Lower leg skin (tissue), 4 donors: ENCODE data around the gene CALY. TPM values are rescaled to one million over a fixed set of nuclear protein-coding genes. Genes with fewer than 3 reads are reported as not detected.

Experiments used
- DNase-seq, 2 donors: peaks; one replicate each; pipeline ENCODE4 v3.0.0-alpha.2; 2019; ENCODE audit warnings: low spot score in 2 of 2
- H3K4me3 ChIP-seq: fragments of 200-600 bp; sonication (generic); 2 replicates; pipeline ENCODE4 v1.5.1; 2017; ENCODE audit warnings: mild to moderate bottlenecking, low read depth; ENCODE audit not compliant: poor library complexity, severe bottlenecking
- CTCF ChIP-seq, 3 donors: fragments of 450-650 bp; IDR thresholded peaks; one replicate each; pipeline ENCODE4 v1.5.1; 2016; ENCODE audit warnings: antibody characterized with exemption in 3 of 3, mild to moderate bottlenecking in 3 of 3, moderate library complexity in 2 of 3
- POLR2A ChIP-seq, 2 donors: fragments of 450-650 bp; IDR thresholded peaks; one replicate each; pipeline ENCODE4 v1.6.1; 2016 to 2017; ENCODE audit warnings: antibody characterized with exemption in 2 of 2, mild to moderate bottlenecking in 1 of 2, moderate library complexity in 1 of 2
- WGBS, 2 donors: methylation state at CpG; one replicate each; pipeline ENCODE4 v1.1.5; 2018; 5-methylcytosine and 5-hydroxymethylcytosine counted together
- intact Hi-C: fragments of 100-400 bp; cut with DNase I; formaldehyde crosslinking; loops from one replicate; pipeline ENCODE4 v1.15.0; 2023; ENCODE audit warnings: low total_unique reads
- total RNA-seq, 4 donors: library from RNA; depleted of rRNA; stranded (reverse); fragments of >200 nt; gene quantifications; one replicate each; pipeline ENCODE4 v1.1.0, GENCODE V29; 2016

Gene CALY
- total RNA-seq, 4 donors from 2014 or later, result not detected

GRCh38 chr10:133361227-133361626 is 24.5 kb upstream of the CALY start:
- WGBS, 2 donors, result 86 to 88% methylated on average over 5 of the region's 5 CpGs
- intact Hi-C loops, result no loop called here
- no peak for DNase-seq
- H3K4me3 ChIP-seq, result no peak overlapping the region
- TF ChIP-seq CTCF (IDR thresholded peaks at IDR 0.05), result no peak
- no peak for TF ChIP-seq POLR2A (IDR thresholded peaks at IDR 0.05)

GRCh38 chr10:133359972-133360610 is 23.4 kb upstream of the CALY start:
- no peak for DNase-seq
- no peak for TF ChIP-seq CTCF (IDR thresholded peaks at IDR 0.05)
- no peak for TF ChIP-seq POLR2A (IDR thresholded peaks at IDR 0.05)
- 28 to 70% methylated on average over 6 to 17 of the region's 17 CpGs for WGBS, 2 donors
- intact Hi-C loops, result no loop called here
- H3K4me3 ChIP-seq, result no peak overlapping the region

GRCh38 chr10:133359554-133359971 is 22.9 kb upstream of the CALY start:
- WGBS, 2 donors, result 37 to 45% methylated on average over 6 of the region's 6 CpGs
- no peak for TF ChIP-seq CTCF (IDR thresholded peaks at IDR 0.05)
- no peak for TF ChIP-seq POLR2A (IDR thresholded peaks at IDR 0.05)
- H3K4me3 ChIP-seq, result no peak overlapping the region
- intact Hi-C loops, result no loop called here
- DNase-seq, result no peak

GRCh38 chr10:133358925-133359310 is 22.2 kb upstream of the CALY start:
- 72 to 76% methylated on average over 11 of the region's 11 CpGs for WGBS, 2 donors
- intact Hi-C loops, result no loop called here
- no peak for DNase-seq
- TF ChIP-seq POLR2A (IDR thresholded peaks at IDR 0.05) (no peak), CTCF (IDR thresholded peaks at IDR 0.05) (no peak)
- H3K4me3 ChIP-seq, result no peak overlapping the region

GRCh38 chr10:133358162-133358924 is 21.6 kb upstream of the CALY start:
- 65 to 76% methylated on average over 22 of the region's 41 CpGs for WGBS, 2 donors
- no peak overlapping the region for H3K4me3 ChIP-seq
- no peak for DNase-seq
- intact Hi-C loops, result no loop called here
- TF ChIP-seq CTCF (IDR thresholded peaks at IDR 0.05) (no peak), POLR2A (IDR thresholded peaks at IDR 0.05) (no peak)
